ENCODE results near the gene EBP.
A peak's percentile ranks its signal among the peaks of the same experiment; 100 is the strongest.

The EBP gene

GRCh38 chrX:48574270-48575266 is 53.0 kb downstream of the EBP start, which contains the start of gene RBM3:
Gene RBM3 (plus strand): TSS chrX:48574484. CDS start chrX:48575181, 697 bp downstream.
- DNase-seq (ENCODE audit: extremely low read depth in 1 of 2, low read depth in 1 of 2) = peak; percentile 80 to 81

GRCh38 chrX:48575642-48576041 is 54.0 kb downstream of the EBP start:
- no peak for DNase-seq (ENCODE audit: extremely low read depth in 1 of 2, low read depth in 1 of 2)

GRCh38 chrX:48576108-48576507 is 54.5 kb downstream of the EBP start:
- no peak for DNase-seq (ENCODE audit: extremely low read depth in 1 of 2, low read depth in 1 of 2)

Data from activated CD8-positive, alpha-beta memory T cell treated with anti-CD3 and anti-CD28 coated beads for 1 hour (primary cell).